GM12878 (cell line): ENCODE results near the gene RAB25. TPM values are rescaled to one million over a fixed set of nuclear protein-coding genes. Genes with fewer than 3 reads are reported as not detected.
A peak's percentile ranks its signal among the peaks of the same experiment; 100 is the strongest.

Experiments
- ATAC-seq: fragments of 200-7000 bp; cut with Tn5 transposase; 3 replicates; pipeline ENCODE4 v1.9.1; 2020; ENCODE audit warnings: mild to moderate bottlenecking, moderate library complexity
- Bru-seq: library from RNA; stranded (reverse); fragments of 400-500 nt; gene quantifications from one replicate; lab custom pipeline; 2021; lab: Mats Ljungman, UMichigan
- BruChase-seq, 2 experiments: library from RNA; stranded (reverse); fragments of 400-500 nt; gene quantifications; one replicate each; lab custom pipeline; 2021; lab: Mats Ljungman, UMichigan
- BruUV-seq: library from RNA; stranded (reverse); fragments of 400-500 nt; replicated peaks from 2 replicates; lab custom pipeline; 2021; lab: Mats Ljungman, UMichigan
- CTCF ChIA-PET: fragments of 300-600 bp; sonication (Branson Sonifier 250); formaldehyde crosslinking; extraction: SDS; loops from one replicate; lab custom pipeline; 2021; ENCODE audit warnings: inconsistent platforms; lab: Yijun Ruan, JAX
- POLR2A ChIA-PET: fragments of 350-600 bp; formaldehyde crosslinking; extraction: SDS; loops from one replicate; lab custom pipeline; 2021; ENCODE audit warnings: inconsistent platforms; lab: Charles Lee
- RAD21 ChIA-PET: fragments of 300-600 bp; sonication (Branson Sonifier 250); formaldehyde crosslinking; loops from one replicate; lab custom pipeline; 2023; ENCODE audit warnings: antibody characterized with exemption; ENCODE audit not compliant: unreplicated experiment; lab: Charles Lee
- SMC1A ChIA-PET: fragments of 300-600 bp; sonication (Branson Sonifier 250); formaldehyde crosslinking; loops from one replicate; lab custom pipeline; 2023; ENCODE audit not compliant: unreplicated experiment, uncharacterized antibody; lab: Charles Lee
- DNase-seq: peaks from one replicate; pipeline ENCODE4 v3.0.0-alpha.2; 2011; ENCODE audit warnings: low read depth, low spot score
- FAIRE-seq: peaks from 3 replicates; lab custom pipeline; 2011; peaks lifted over from hg19 to GRCh38; lab: Jason Lieb, UNC
- H2AFZ ChIP-seq: 2 replicates; pipeline ENCODE4 v1.6.0; 2011; ENCODE audit warnings: low read depth, low read length, control low read depth; ENCODE audit not compliant: control insufficient read depth
- H3K27ac ChIP-seq: 2 replicates; pipeline ENCODE4 v1.5.1; 2011; ENCODE audit warnings: control low read depth; ENCODE audit not compliant: control insufficient read depth, insufficient read depth
- H3K27me3 ChIP-seq, 2 experiments: replicated peaks in 1 of 2; 2 replicates each; pipeline versions ENCODE4 v1.6.0 to v1.6.1; 2011; ENCODE audit warnings: low read length in 1 of 2; ENCODE audit not compliant: control insufficient read depth in 2 of 2, insufficient read depth in 2 of 2
- H3K36me3 ChIP-seq, 2 experiments: 2 replicates each; pipeline ENCODE4 v1.5.1; 2011; ENCODE audit warnings: low read length in 1 of 2; ENCODE audit not compliant: control insufficient read depth in 2 of 2, insufficient read depth in 2 of 2
- H3K4me1 ChIP-seq: 2 replicates; pipeline ENCODE4 v1.6.1; 2011; ENCODE audit warnings: mild to moderate bottlenecking, low read length, moderate library complexity, mixed read lengths; ENCODE audit not compliant: control insufficient read depth, insufficient read depth
- H3K4me2 ChIP-seq: 2 replicates; pipeline ENCODE4 v1.6.0; 2011; ENCODE audit warnings: control low read depth; ENCODE audit not compliant: control insufficient read depth, insufficient read depth
- H3K4me3 ChIP-seq: fragments of 200-600 bp; sonication (generic); 2 replicates; pipeline ENCODE4 v1.5.1; 2016
- H3K79me2 ChIP-seq: 2 replicates; pipeline ENCODE4 v1.6.0; 2011; ENCODE audit warnings: low read length; ENCODE audit not compliant: control insufficient read depth, insufficient read depth
- H3K9ac ChIP-seq: 2 replicates; pipeline ENCODE4 v1.8.0; 2011; ENCODE audit warnings: low read length, control low read depth, mixed read lengths; ENCODE audit not compliant: control insufficient read depth, insufficient read depth
- H3K9me3 ChIP-seq: replicated peaks from 3 replicates; pipeline ENCODE4 v1.5.1; 2011; ENCODE audit warnings: mild to moderate bottlenecking, low read length; ENCODE audit not compliant: control insufficient read depth, insufficient read depth
- H4K20me1 ChIP-seq: 2 replicates; pipeline ENCODE4 v1.6.0; 2011; ENCODE audit not compliant: control insufficient read depth, insufficient read depth
- ATF7 ChIP-seq: fragments of 450-650 bp; IDR thresholded peaks from 2 replicates; pipeline ENCODE4 v1.6.1; 2016; ENCODE audit warnings: low read depth, mild to moderate bottlenecking
- BRCA1 ChIP-seq: IDR thresholded peaks from 2 replicates; pipeline ENCODE4 v1.6.1; 2011; ENCODE audit warnings: low read depth, low read length, improper control_type of control experiment
- HCFC1 ChIP-seq: fragments of 150-350 bp; IDR thresholded peaks from 2 replicates; pipeline ENCODE4 v1.6.1; 2014; ENCODE audit warnings: low read length
- RUNX3 ChIP-seq: IDR thresholded peaks from 2 replicates; pipeline ENCODE4 v1.6.1; 2012; ENCODE audit warnings: low read length, inconsistent platforms
- SMAD5 ChIP-seq: IDR thresholded peaks from 2 replicates; pipeline ENCODE4 v1.6.1; 2016; ENCODE audit warnings: antibody characterized with exemption, low read depth
- WGBS: methylation state at CpG from one replicate; pipeline ENCODE4 v1.1.6; 2016; ENCODE audit warnings: low lambda C conversion rate; ENCODE audit not compliant: insufficient replicate concordance, insufficient coverage; ENCODE audit errors: missing lambda C conversion rate; 5-methylcytosine and 5-hydroxymethylcytosine counted together
- in situ Hi-C: fragments of 300-500 bp; cut with MboI; formaldehyde crosslinking; loops from 9 replicates; pipeline ENCODE4 v1.14.3; 2018; ENCODE audit warnings: mixed read lengths
- intact Hi-C: fragments of 100-400 bp; cut with micrococcal nuclease; formaldehyde crosslinking; loops from one replicate; pipeline ENCODE4 v1.14.2; 2022; ENCODE audit not compliant: unreplicated experiment
- long read RNA-seq, 2 experiments: library from polyadenylated mRNA; unstranded; transcript quantifications; one replicate each; pipeline ENCODE4 v2.0.0, GENCODE V29; 2019 to 2020
- polyA minus RNA-seq, 3 experiments: library from RNA; depleted of rRNA, polyadenylated mRNA; stranded (reverse); fragments of >200 nt; gene quantifications; 2 replicates each; pipeline ENCODE4 v1.2.3, GENCODE V29; 2011
- polyA plus RNA-seq, 11 experiments: library from polyadenylated mRNA; depleted of rRNA in 4 of 11; unstranded in 6 of 11; stranded (reverse) in 5 of 11; fragments of >200 nt; fragmentation: Nextera tagmentation in 4 of 11; fragmentation: Illumina TruSeq in 1 of 11; extraction: Ambion mirVana in 4 of 11; extraction: Trizol in 1 of 11; gene quantifications; 1 replicate in 1 of 11; 2 replicates in 10 of 11; pipeline versions ENCODE4 v1.2.1 to v1.2.3, GENCODE V29; 2011 to 2016; ENCODE audit warnings: inconsistent platforms in 2 of 11, missing spikeins in 2 of 11, low read depth in 1 of 11
- total RNA-seq, 4 experiments: library from RNA; depleted of rRNA in 3 of 4; stranded (reverse); fragments of >200 nt in 3 of 4; fragmentation: Illumina TruSeq in 1 of 4; extraction: Trizol in 1 of 4; gene quantifications; 2 replicates each; pipeline versions ENCODE4 v1.2.1 to v1.2.3, GENCODE V29; 2013 to 2021

Gene RAB25
- not detected in 2 replicates for total RNA-seq (2013; cell fraction: nucleolus; rRNA removed)
- total RNA-seq (2014; rRNA removed): not detected in 2 replicates
- total RNA-seq (2014; rRNA removed; fragmentation: Illumina TruSeq; extraction: Trizol): not detected in 2 replicates
- 0.29 and 0.36 TPM in 2 replicates for total RNA-seq (2021)
- not detected for polyA plus RNA-seq (2011; ENCODE audit: low read depth)
- 0.22 and 0.45 TPM in 2 replicates for polyA plus RNA-seq (2011; rRNA removed)
- polyA plus RNA-seq (2011; cell fraction: cytosol; rRNA removed): 0.39 and 0.52 TPM in 2 replicates
- 0.25 TPM in 2 replicates for polyA plus RNA-seq (2011; cell fraction: nucleus; rRNA removed)
- 0.18 TPM in 1 of 2 replicates, not detected in the other for polyA plus RNA-seq (2012)
- 0.16 TPM in 1 of 2 replicates, not detected in the other for polyA plus RNA-seq (2014; fragmentation: Illumina TruSeq; extraction: Trizol)
- polyA plus RNA-seq (2014; fragmentation: Nextera tagmentation; extraction: Ambion mirVana): not detected
- polyA plus RNA-seq (2014; rRNA removed): 0.44 TPM in 1 of 2 replicates, not detected in the other
- polyA plus RNA-seq (2016; fragmentation: Nextera tagmentation; extraction: Ambion mirVana): not detected
- 0.22 and 1.2 TPM in 2 replicates for polyA minus RNA-seq (2011; rRNA and poly(A)+ RNA removed)
- polyA minus RNA-seq (2011; cell fraction: cytosol; rRNA and poly(A)+ RNA removed): not detected in 2 replicates
- polyA minus RNA-seq (2011; cell fraction: nucleus; rRNA and poly(A)+ RNA removed): not detected in 2 replicates
- Bru-seq, nascent RNA: percentile 12 among the genes with signal in this experiment
- BruChase-seq, experiment 1, labeled RNA remaining after a 6-hour chase: percentile 16 among the genes with signal in this experiment
- BruChase-seq, experiment 2, labeled RNA remaining after a 2-hour chase: percentile 22 among the genes with signal in this experiment
- long read RNA-seq, experiment 1: 0 reads
- long read RNA-seq, experiment 2: 0 reads

DNA sequence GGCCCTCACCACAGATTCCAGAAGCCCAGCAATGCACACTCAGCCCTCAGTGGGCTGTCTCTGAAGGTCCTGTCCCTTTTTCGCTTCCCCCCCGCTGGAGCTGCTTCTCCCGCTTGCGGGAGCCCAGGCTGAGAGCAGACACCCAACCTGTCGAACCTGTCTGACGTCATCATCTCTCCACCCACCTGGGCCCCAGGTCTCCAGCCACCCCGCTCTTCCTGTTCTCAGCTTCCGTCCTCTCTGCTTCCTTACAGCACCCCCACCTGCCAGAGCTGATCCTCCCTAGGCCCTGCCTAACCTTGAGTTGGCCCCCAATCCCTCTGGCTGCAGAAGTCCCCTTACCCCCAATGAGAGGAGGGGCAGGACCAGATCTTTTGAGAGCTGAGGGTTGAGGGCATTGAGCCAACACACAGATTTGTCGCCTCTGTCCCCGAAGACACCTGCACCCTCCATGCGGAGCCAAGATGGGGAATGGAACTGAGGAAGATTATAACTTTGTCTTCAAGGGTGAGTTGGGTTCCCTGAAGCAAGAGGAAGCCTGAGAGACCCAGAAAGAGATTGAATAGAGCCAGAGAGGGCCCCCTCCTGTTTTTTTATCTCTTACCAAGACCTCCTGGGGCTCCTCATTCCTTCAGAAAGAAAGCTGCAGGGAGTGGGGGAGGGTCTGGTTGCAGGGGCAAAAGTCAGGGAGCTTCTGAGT is at the start of gene RAB25:
RAB25 (plus strand) TSS at position 224 of the 700 bp plus-strand sequence; CDS start at position 465, 241 bp downstream.
- POLR2A ChIA-PET: interaction anchor here (0.5 to 0.9 kb wide), 6 partner anchors 12 to 130 kb away, joined by 3 to 10 read pairs (median 6); no protein-coding TSS in a partner anchor
- Histone ChIP-seq H3K4me1 (no peaks in the 10 kb centered on the region), H3K36me3 (no peaks in the 10 kb centered on the region), H4K20me1 (no peaks in the 10 kb centered on the region), H3K79me2 (no peaks in the 10 kb centered on the region), H2AFZ (no peak within 1 kb of the TSS), H3K9ac (no peak within 1 kb of the TSS), H3K9me3 (no peaks in the 10 kb centered on the region), H3K27ac (no peak within 1 kb of the TSS), H3K4me3 (no peak within 1 kb of the TSS), H3K27me3 (no peaks in the 10 kb centered on the region), H3K4me2 (no peak within 1 kb of the TSS)
- WGBS: 57% methylated on average over 11 of the region's 11 CpGs
- intact Hi-C loops: no loop called here
- DNase-seq: no peak
- peak; percentile 18; the same call in 1 of the 2 replicates for TF ChIP-seq ATF7
- no peak for TF ChIP-seq SMAD5
- TF ChIP-seq RUNX3: no peak
- no peak for TF ChIP-seq HCFC1
- no peak for TF ChIP-seq BRCA1
- BruUV-seq: no TSS peak
- in situ Hi-C loops: no loop called here
- SMC1A ChIA-PET: no interaction called here
- no peak for ATAC-seq
- FAIRE-seq: no peak
- CTCF ChIA-PET: no interaction called here
- RAD21 ChIA-PET: interaction anchor here (1.0 kb wide), 1 partner anchor 123 kb away, joined by 5 read pairs; no protein-coding TSS in a partner anchor
